ENCODE results near the gene ACOT11. TPM values are rescaled to one million over a fixed set of nuclear protein-coding genes. Genes with fewer than 3 reads are reported as not detected.

ACOT11 gene
- polyA plus RNA-seq, 1 donor from 2014 or later: not detected

- H3K9me3 ChIP-seq (ENCODE audit: low read length): no peaks in the 10 kb centered on the region
- no peaks in the 10 kb centered on the region for H4K20me1 ChIP-seq (ENCODE audit: insufficient read depth)
- H3K9ac ChIP-seq (ENCODE audit: low read length): no peak overlapping the region
- H3K27ac ChIP-seq (ENCODE audit: low read length): no peak overlapping the region
- no peak overlapping the region for H3K4me2 ChIP-seq (ENCODE audit: low read length)
- TF ChIP-seq REST (IDR thresholded peaks at IDR 0.05; ENCODE audit: borderline replicate concordance): no peak
- no peak for TF ChIP-seq EZH2 (IDR thresholded peaks at IDR 0.05; ENCODE audit: borderline replicate concordance, insufficient read depth, low read length, poor library complexity, severe bottlenecking)
- TF ChIP-seq MXI1 (conservative IDR thresholded peaks at IDR 0.05; ENCODE audit: poor library complexity, severe bottlenecking): no peak
- TF ChIP-seq POLR2AphosphoS5 (IDR thresholded peaks at IDR 0.05): no peak
- no peak for TF ChIP-seq RAD21 (conservative IDR thresholded peaks at IDR 0.05)
- no peak for TF ChIP-seq SMC3 (conservative IDR thresholded peaks at IDR 0.05; ENCODE audit: poor library complexity)
- TF ChIP-seq CTCF (IDR thresholded peaks at IDR 0.05; ENCODE audit: poor library complexity, severe bottlenecking): no peak
- no peak for TF ChIP-seq EP300 (conservative IDR thresholded peaks at IDR 0.05; ENCODE audit: poor library complexity, severe bottlenecking)
- TF ChIP-seq TAF1 (IDR thresholded peaks at IDR 0.05; ENCODE audit: low read depth): no peak
- H3K4me3 ChIP-seq (ENCODE audit: low read length): no peak overlapping the region
- H2AFZ ChIP-seq (ENCODE audit: low read depth, low read length): no peak overlapping the region
- H3K79me2 ChIP-seq (replicated peaks; ENCODE audit: insufficient read depth, low read length): no peaks in the 10 kb centered on the region
- no peaks in the 10 kb centered on the region for H3F3A ChIP-seq (ENCODE audit: insufficient read depth, low read length, poor library complexity, severe bottlenecking)
- no peaks in the 10 kb centered on the region for H3K9me2 ChIP-seq (ENCODE audit: insufficient read depth, low read length)
- no peaks in the 10 kb centered on the region for H3K27me3 ChIP-seq (ENCODE audit: insufficient read depth, low read depth, low read length)
- H3K36me3 ChIP-seq (ENCODE audit: insufficient read depth, low read length): no peaks in the 10 kb centered on the region
Measured at GRCh38 chr1:54572542-54572850, 24.5 kb downstream of the ACOT11 start.

- Histone ChIP-seq H2AFZ (ENCODE audit: low read depth, low read length) (no peak overlapping the region), H3K79me2 (replicated peaks; ENCODE audit: insufficient read depth, low read length) (no peaks in the 10 kb centered on the region), H3K36me3 (ENCODE audit: insufficient read depth, low read length) (no peaks in the 10 kb centered on the region), H3K27ac (ENCODE audit: low read length) (no peak overlapping the region), H3K9me3 (ENCODE audit: low read length) (no peaks in the 10 kb centered on the region), H3K4me3 (ENCODE audit: low read length) (no peak overlapping the region), H3F3A (ENCODE audit: insufficient read depth, low read length, poor library complexity, severe bottlenecking) (no peaks in the 10 kb centered on the region), H3K9ac (ENCODE audit: low read length) (no peak overlapping the region), H3K9me2 (ENCODE audit: insufficient read depth, low read length) (no peaks in the 10 kb centered on the region), H4K20me1 (ENCODE audit: insufficient read depth) (no peaks in the 10 kb centered on the region), H3K27me3 (ENCODE audit: insufficient read depth, low read depth, low read length) (no peaks in the 10 kb centered on the region), H3K4me2 (ENCODE audit: low read length) (no peak overlapping the region)
- TF ChIP-seq REST (IDR thresholded peaks at IDR 0.05; ENCODE audit: borderline replicate concordance) (no peak), MXI1 (conservative IDR thresholded peaks at IDR 0.05; ENCODE audit: poor library complexity, severe bottlenecking) (no peak), TAF1 (IDR thresholded peaks at IDR 0.05; ENCODE audit: low read depth) (no peak), EP300 (conservative IDR thresholded peaks at IDR 0.05; ENCODE audit: poor library complexity, severe bottlenecking) (no peak), CTCF (IDR thresholded peaks at IDR 0.05; ENCODE audit: poor library complexity, severe bottlenecking) (no peak), SMC3 (conservative IDR thresholded peaks at IDR 0.05; ENCODE audit: poor library complexity) (no peak), RAD21 (conservative IDR thresholded peaks at IDR 0.05) (no peak), EZH2 (IDR thresholded peaks at IDR 0.05; ENCODE audit: borderline replicate concordance, insufficient read depth, low read length, poor library complexity, severe bottlenecking) (no peak), POLR2AphosphoS5 (IDR thresholded peaks at IDR 0.05) (no peak)
Measured at GRCh38 chr1:54574158-54574778, 26.2 kb downstream of the ACOT11 start.

All from neural cell (in vitro differentiated cells).